GM12878 (cell line): Measurements from ENCODE around the gene DALRD3.

Source experiments
- CEBPB ChIP-seq, 2 experiments: fragments of 150-350 bp in 1 of 2; IDR thresholded peaks; 2 replicates each; pipeline ENCODE4 v1.6.1; 2012 to 2014; ENCODE audit warnings: low read depth in 2 of 2, low read length in 2 of 2, borderline replicate concordance in 1 of 2, inconsistent platforms in 1 of 2
- CHD4 ChIP-seq: fragments of 200-600 bp; sonication (generic); IDR thresholded peaks from 2 replicates; pipeline ENCODE4 v1.6.1; 2016; ENCODE audit warnings: mild to moderate bottlenecking
- CREB1 ChIP-seq: IDR thresholded peaks from 2 replicates; pipeline ENCODE4 v1.6.1; 2012; ENCODE audit warnings: low read depth, mild to moderate bottlenecking, inconsistent platforms
- CTCF ChIP-seq, 3 experiments: IDR thresholded peaks in 2 of 3; conservative IDR thresholded peaks in 1 of 3; 2 replicates each; pipeline ENCODE4 v1.5.1; 2011; ENCODE audit warnings: low read depth in 3 of 3, low read length in 3 of 3, mild to moderate bottlenecking in 3 of 3, control low read depth in 2 of 3, moderate library complexity in 2 of 3, inconsistent platforms in 1 of 3, mixed read lengths in 1 of 3; ENCODE audit not compliant: control insufficient read depth in 2 of 3, insufficient read depth in 1 of 3; ENCODE audit errors: extremely low read depth in 1 of 3
- EP300 ChIP-seq, 2 experiments: fragments of 150-350 bp in 1 of 2; IDR thresholded peaks; 2 replicates each; pipeline ENCODE4 v1.6.1; 2011 to 2012; ENCODE audit warnings: low read depth in 2 of 2, low read length in 2 of 2, borderline replicate concordance in 1 of 2, improper control_type of control experiment in 1 of 2, inconsistent platforms in 1 of 2; ENCODE audit not compliant: control insufficient read depth in 1 of 2
- EZH2 ChIP-seq: IDR thresholded peaks from 2 replicates; pipeline ENCODE4 v1.6.1; 2012; ENCODE audit warnings: low read depth, mild to moderate bottlenecking, control low read depth, inconsistent platforms, low read length, borderline replicate concordance; ENCODE audit not compliant: control insufficient read depth
- MEF2B ChIP-seq: fragments of 450-650 bp; IDR thresholded peaks from 2 replicates; pipeline ENCODE4 v1.6.1; 2018; ENCODE audit warnings: mild to moderate bottlenecking, moderate library complexity; ENCODE audit not compliant: partially characterized antibody, poor library complexity, severe bottlenecking
- PAX8 ChIP-seq: fragments of 450-650 bp; IDR thresholded peaks from 2 replicates; pipeline ENCODE4 v1.6.1; 2017; ENCODE audit warnings: mild to moderate bottlenecking, moderate library complexity
- POLR2A ChIP-seq: IDR thresholded peaks from 2 replicates; pipeline ENCODE4 v1.6.1; 2011; ENCODE audit warnings: low read depth, mild to moderate bottlenecking, low read length
- RAD21 ChIP-seq: IDR thresholded peaks from 2 replicates; pipeline ENCODE4 v1.6.1; 2011; ENCODE audit warnings: mild to moderate bottlenecking, low read depth, low read length, moderate library complexity; ENCODE audit not compliant: insufficient read depth
- RBBP5 ChIP-seq: fragments of 200-600 bp; sonication (generic); conservative IDR thresholded peaks from 2 replicates; pipeline ENCODE4 v1.6.1; 2016
- SMAD1 ChIP-seq: fragments of 450-650 bp; IDR thresholded peaks from 2 replicates; pipeline ENCODE4 v1.6.1; 2018; ENCODE audit warnings: mild to moderate bottlenecking, low read depth; ENCODE audit not compliant: partially characterized antibody
- ZNF592 ChIP-seq: fragments of 450-650 bp; IDR thresholded peaks from 2 replicates; pipeline ENCODE4 v1.6.1; 2017; ENCODE audit warnings: mild to moderate bottlenecking, moderate library complexity

GRCh38 chr3:49001155-49001554, 17.2 kb downstream of the DALRD3 start:
- TF ChIP-seq RAD21 (no peak), CHD4 (no peak), CEBPB (IDR thresholded peaks at IDR 0.05; ENCODE audit: borderline replicate concordance in 1 of 2, low read depth in 2 of 2, low read length in 2 of 2) (no peak), CTCF (IDR thresholded peaks at IDR 0.05 in 2 of 3, conservative IDR thresholded peaks at IDR 0.05 in 1 of 3; ENCODE audit: control insufficient read depth in 2 of 3, extremely low read depth in 1 of 3, insufficient read depth in 1 of 3, low read depth in 3 of 3, low read length in 3 of 3) (no peak), RBBP5 (no peak), SMAD1 (no peak), PAX8 (no peak), CREB1 (no peak), POLR2A (no peak), MEF2B (no peak), EZH2 (no peak), EP300 (IDR thresholded peaks at IDR 0.05; ENCODE audit: borderline replicate concordance in 1 of 2, control insufficient read depth in 1 of 2, low read depth in 2 of 2, low read length in 2 of 2) (no peak), ZNF592 (no peak)
